HG03066 (cell line): Measurements from ENCODE around the gene OR1E1.
"Not testable (repeated sequence)": the region's sequence is repeated elsewhere in the genome, so short reads cannot be mapped to it uniquely, and the experiment has no call there.

Experiments
- ATAC-seq: cut with Tn5 transposase; IDR thresholded peaks from one replicate; pipeline ENCODE4 v1.9.1; 2021; ENCODE audit warnings: low read depth; ENCODE audit not compliant: unreplicated experiment

Gene OR1E1, protein sequence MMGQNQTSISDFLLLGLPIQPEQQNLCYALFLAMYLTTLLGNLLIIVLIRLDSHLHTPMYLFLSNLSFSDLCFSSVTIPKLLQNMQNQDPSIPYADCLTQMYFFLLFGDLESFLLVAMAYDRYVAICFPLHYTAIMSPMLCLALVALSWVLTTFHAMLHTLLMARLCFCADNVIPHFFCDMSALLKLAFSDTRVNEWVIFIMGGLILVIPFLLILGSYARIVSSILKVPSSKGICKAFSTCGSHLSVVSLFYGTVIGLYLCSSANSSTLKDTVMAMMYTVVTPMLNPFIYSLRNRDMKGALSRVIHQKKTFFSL

GRCh38 chr17:3398310-3398709 lies at the start of gene OR1E1:
Gene OR1E1, minus strand, starts transcription at chr17:3398410. Its CDS starts 0 bp downstream, at chr17:3398410.
- ATAC-seq: no peak

DNA sequence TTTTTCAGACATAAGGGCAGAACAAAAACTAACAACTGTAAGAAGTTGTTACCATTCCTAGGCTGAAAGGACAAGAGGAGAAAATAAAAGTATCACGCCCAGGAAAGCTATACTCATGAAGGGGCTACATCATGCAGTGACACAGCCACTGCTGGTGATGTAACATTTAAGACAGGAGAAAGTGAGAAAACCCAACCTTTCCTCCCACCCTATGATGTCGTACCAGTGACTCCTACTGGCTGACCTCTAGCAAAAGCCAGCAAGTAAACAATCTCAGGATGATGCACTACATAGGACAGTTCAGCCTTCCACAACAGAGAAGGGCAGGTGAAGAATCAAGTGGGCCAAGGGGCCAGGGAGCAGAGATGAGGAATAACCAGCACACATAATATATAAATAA lies 49.4 kb upstream of the OR1E1 start:
- no peak for ATAC-seq

GRCh38 chr17:3440451-3440850 lies 42.2 kb upstream of the OR1E1 start:
- no peak for ATAC-seq

- ATAC-seq: no peak
These were observed 40.2 kb upstream of the OR1E1 start for GRCh38 chr17:3438368-3438767.

DNA sequence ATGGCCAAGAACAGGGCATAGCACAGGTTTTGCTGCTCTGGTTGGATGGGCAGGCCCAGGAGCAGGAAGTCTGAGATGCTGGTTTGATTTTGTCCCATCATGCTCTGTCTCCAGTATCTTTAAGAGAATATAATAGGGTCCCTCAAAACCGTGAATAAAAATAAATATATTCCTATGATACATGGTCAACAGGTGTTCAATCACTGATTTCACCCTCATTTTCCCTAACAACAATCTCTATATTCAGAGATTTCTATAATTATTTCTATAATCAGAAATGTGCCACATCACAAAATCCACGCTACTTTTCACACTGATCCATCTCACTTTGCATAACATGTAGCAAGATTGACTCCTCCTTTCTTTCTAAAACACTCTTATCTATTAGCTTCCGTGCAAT lies 35.5 kb upstream of the OR1E1 start, which contains the start of gene OR1E2:
TSS of gene OR1E2 (minus strand) at position 101 of the 400 bp plus-strand sequence. CDS start at position 101, 0 bp downstream.
- no peak for ATAC-seq

GRCh38 chr17:3433215-3433614 lies 35.0 kb upstream of the OR1E1 start:
- ATAC-seq: not testable (repeated sequence)

GRCh38 chr17:3418222-3418621 lies 20.0 kb upstream of the OR1E1 start:
- ATAC-seq: no peak

- ATAC-seq: no peak
These were observed 17.4 kb upstream of the OR1E1 start for GRCh38 chr17:3415610-3416009.

- ATAC-seq: not testable (repeated sequence)
These were observed 14.0 kb upstream of the OR1E1 start for GRCh38 chr17:3412216-3412615.

GRCh38 chr17:3411070-3411469 lies 12.9 kb upstream of the OR1E1 start, which contains the start of gene OR3A3:
Gene OR3A3, plus strand, starts transcription at chr17:3411370.
- no peak for ATAC-seq

GRCh38 chr17:3403856-3404255 lies 5.6 kb upstream of the OR1E1 start:
- ATAC-seq: not testable (repeated sequence)

GRCh38 chr17:3401786-3402185 lies 3.6 kb upstream of the OR1E1 start:
- no peak for ATAC-seq

GRCh38 chr17:3400055-3400454 lies 1.8 kb upstream of the OR1E1 start:
- no peak for ATAC-seq

- not testable (repeated sequence) for ATAC-seq
These were observed 409 bp downstream of the OR1E1 start for GRCh38 chr17:3397801-3398200.

DNA sequence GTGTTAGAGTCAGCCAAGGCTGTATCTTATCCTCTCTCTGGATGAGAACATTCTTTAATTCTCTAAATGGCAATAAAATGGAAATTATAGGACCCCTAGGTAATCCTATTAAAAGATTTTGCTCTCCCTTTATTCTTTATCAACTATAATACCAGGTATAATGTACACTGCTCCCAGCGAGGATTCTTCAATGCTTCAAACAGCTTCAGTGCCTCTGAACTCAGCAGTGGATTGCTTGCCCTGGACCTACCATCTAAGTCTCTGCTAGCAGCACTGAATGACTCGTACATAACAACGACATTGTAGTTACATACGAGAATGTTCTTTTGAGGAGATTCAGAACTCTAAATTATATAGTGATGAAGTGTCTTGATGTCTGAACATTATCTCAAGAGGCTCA lies 8.4 kb downstream of the OR1E1 start:
- ATAC-seq: no peak

- no peak for ATAC-seq
These were observed 12.1 kb downstream of the OR1E1 start, which contains the start of gene OR3A2 for GRCh38 chr17:3385869-3386816. Gene OR3A2, minus strand, starts transcription at chr17:3386308.

GRCh38 chr17:3381957-3382356 lies 16.3 kb downstream of the OR1E1 start:
- ATAC-seq: no peak

- ATAC-seq: no peak
These were observed 19.9 kb downstream of the OR1E1 start for GRCh38 chr17:3378321-3378720.

DNA sequence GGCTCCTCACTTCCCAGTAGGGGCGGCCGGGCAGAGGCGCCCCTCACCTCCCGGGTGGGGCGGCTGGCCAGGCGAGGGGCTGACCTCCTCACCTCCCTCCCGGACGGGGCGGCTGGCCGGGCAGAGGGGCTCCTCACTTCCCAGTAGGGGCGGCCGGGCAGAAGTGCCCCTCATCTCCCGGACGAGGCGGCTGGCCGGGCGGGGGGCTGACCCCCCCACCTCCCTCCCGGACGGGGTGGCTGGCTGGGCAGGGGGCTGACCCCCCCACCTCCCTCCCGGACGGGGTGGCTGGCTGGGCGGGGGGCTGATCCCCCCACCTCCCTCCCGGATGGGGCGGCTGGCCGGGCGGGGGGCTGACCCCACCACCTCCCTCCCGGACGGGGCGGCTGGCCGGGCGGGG lies 27.0 kb downstream of the OR1E1 start:
- not testable (repeated sequence) for ATAC-seq
